Ovary (tissue), 9 donors: ENCODE data around the gene TMEM61. TPM values are rescaled to one million over a fixed set of nuclear protein-coding genes. Genes with fewer than 3 reads are reported as not detected.

Experiments
- DNase-seq, 5 donors: peaks; one replicate each; pipeline ENCODE4 v3.0.0-alpha.2; 2019 to 2020
- H3K27ac ChIP-seq, 2 donors: fragments of 200-600 bp; one replicate each; pipeline versions ENCODE4 v1.5.1 to v1.8.0; 2019 to 2022
- H3K27me3 ChIP-seq: fragments of 200-600 bp; one replicate; pipeline ENCODE4 v1.8.0; 2022
- H3K36me3 ChIP-seq: fragments of 200-600 bp; sonication (generic); one replicate; pipeline ENCODE4 v1.5.1; 2019
- H3K4me1 ChIP-seq: one replicate; pipeline ENCODE4 v1.8.1; 2013; ENCODE audit warnings: mild to moderate bottlenecking, moderate library complexity; ENCODE audit not compliant: insufficient read depth
- H3K4me3 ChIP-seq: fragments of 200-600 bp; sonication (generic); one replicate; pipeline ENCODE4 v1.5.1; 2017
- H3K9me3 ChIP-seq, 2 donors: fragments of 200-600 bp in 1 of 2; sonication (generic) in 1 of 2; one replicate each; pipeline versions ENCODE4 v1.5.1 to v1.8.1; 2013 to 2019; ENCODE audit warnings: mild to moderate bottlenecking in 1 of 2, moderate library complexity in 1 of 2
- EP300 ChIP-seq: sonication (generic); formaldehyde crosslinking; IDR thresholded peaks from one replicate; pipeline ENCODE4 v1.6.1; 2017; ENCODE audit warnings: antibody characterized with exemption
- POLR2A ChIP-seq: fragments of 450-650 bp; IDR thresholded peaks from one replicate; pipeline ENCODE4 v1.6.1; 2017; ENCODE audit warnings: antibody characterized with exemption, mild to moderate bottlenecking, moderate library complexity
- WGBS, 3 donors: extraction: QIAGEN DNeasy Blood & Tissue Kit in 1 of 3; methylation state at CpG; one replicate each; pipeline versions ENCODE4 v1.1.5 to v1.1.7; 2013 to 2017; 5-methylcytosine and 5-hydroxymethylcytosine counted together
- intact Hi-C, 4 donors: fragments of 100-400 bp; cut with DNase I; formaldehyde crosslinking; loops; one replicate each; pipeline versions ENCODE4 v1.11.0 to v1.15.1; 2022 to 2023
- polyA plus RNA-seq, 2 donors: library from polyadenylated mRNA; stranded (reverse); fragments of 200-250 nt in 1 of 2; fragments of 350-450 nt in 1 of 2; fragmentation: Illumina TruSeq in 1 of 2; extraction: RNeasy Lipid Tissue Mini Kit (QIAGEN cat#74804) in 1 of 2; gene quantifications; one replicate each; pipeline ENCODE4 v1.2.3, GENCODE V29; 2013 to 2014
- total RNA-seq, 7 donors: library from RNA; depleted of rRNA in 2 of 7; stranded (reverse); fragments of >200 nt in 2 of 7; fragmentation: NEBNext Ultra II Directional in 3 of 7; extraction: Animal tissue kit (Norgen Biotek cat#: 25700) in 3 of 7; gene quantifications; one replicate each; pipeline versions ENCODE4 v1.1.0 to v1.2.4, GENCODE V29; 2016 to 2023
- TF ChIP-seq, protein P1 (sequence below), 3 donors: fragments of 450-650 bp in 2 of 3; fragments of 200-600 bp in 1 of 3; IDR thresholded peaks; one replicate each; pipeline versions ENCODE4 v1.5.1 to v1.8.0; 2016 to 2022; ENCODE audit warnings: antibody characterized with exemption in 3 of 3, mild to moderate bottlenecking in 1 of 3
- donor health status: DM: no; HTN: no; CAD: no; lungs with moderate emphysema.
- donor health status: DM: no; HTN: no; CAD: no.
- donor health status: Bipolar disorder and iron deficiency.
- donor health status: DM: yes; HTN: yes; CAD: no.
- donor health status: DM: no; HTN: no; CAD: no.
- donor health status: DM: yes; HTN: yes; CAD: no.

The TMEM61 gene
- total and polyA plus RNA-seq, 9 donors: 0.22 to 2.9 (median 0.61) TPM; not detected in 3

DNA sequence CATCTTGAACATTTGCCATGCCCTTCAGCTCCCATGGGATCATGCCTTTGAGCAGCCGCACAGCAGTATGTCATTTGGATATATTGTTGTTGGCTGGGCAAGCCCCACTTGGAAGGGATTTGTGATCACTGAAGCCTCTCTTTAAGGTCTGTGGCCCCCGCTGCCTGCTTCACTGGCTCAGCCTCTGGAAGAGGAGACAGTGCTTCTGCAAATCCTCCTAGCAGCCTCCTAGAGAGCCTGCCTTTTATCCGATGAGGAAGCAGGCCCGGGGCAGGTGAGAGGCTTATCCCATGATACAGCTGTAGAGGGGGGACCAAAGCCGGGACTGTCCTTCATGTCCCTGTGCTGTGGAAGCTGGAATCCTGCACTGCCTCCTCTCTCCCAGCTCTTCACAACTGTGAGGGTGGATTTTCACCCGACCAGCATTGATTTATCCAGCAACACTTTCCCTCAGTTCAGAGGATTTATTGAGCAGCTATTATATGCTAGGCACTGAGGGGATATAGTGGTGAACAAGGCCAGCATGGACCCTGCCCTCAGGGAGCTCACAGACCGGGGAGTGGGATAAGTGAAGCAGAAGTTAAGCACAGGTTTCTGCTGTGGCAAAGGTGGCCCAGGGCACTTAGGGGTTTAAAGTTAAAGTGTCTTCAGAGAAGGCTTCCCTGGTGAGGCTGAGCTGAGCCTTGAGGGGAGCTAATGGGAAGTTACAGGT is 3.9 kb downstream of the TMEM61 start:
- intact Hi-C loops: no loop called here
- no peak overlapping the region for H3K4me3 ChIP-seq
- no peaks in the 10 kb centered on the region for H3K4me1 ChIP-seq
- H3K27me3 ChIP-seq: no peaks in the 10 kb centered on the region
- H3K36me3 ChIP-seq: no peaks in the 10 kb centered on the region
- 45 to 57% (median 52%) methylated on average over 7 of the region's 7 CpGs for WGBS, 3 donors
- H3K9me3 ChIP-seq: no peaks in the 10 kb centered on the region
- TF ChIP-seq EP300: no peak
- H3K27ac ChIP-seq: no peak overlapping the region
- DNase-seq: no peak

DNA sequence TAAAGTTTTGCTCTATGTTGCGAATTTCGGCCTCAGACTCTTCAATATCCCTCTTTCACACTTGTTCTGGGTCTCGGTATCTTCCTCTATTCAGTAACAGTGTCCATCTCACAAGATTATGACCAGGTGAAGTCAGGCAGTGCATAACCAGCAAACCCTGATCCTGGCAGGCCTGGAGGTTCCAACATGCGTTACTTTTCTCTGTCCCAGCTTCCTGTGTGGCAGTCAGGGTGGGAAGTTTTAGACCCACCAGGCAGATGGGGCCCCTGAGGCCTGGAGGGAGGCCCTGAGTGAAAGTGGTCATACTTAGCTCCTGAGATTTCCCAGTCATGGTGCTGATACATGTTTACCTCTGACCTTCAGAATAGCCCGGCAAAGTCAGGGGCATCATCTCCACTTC is 5.1 kb downstream of the TMEM61 start:
- H3K9me3 ChIP-seq: no peaks in the 10 kb centered on the region
- WGBS, 3 donors: 89% methylated on average over 5 of the region's 5 CpGs
- no peak for TF ChIP-seq POLR2A
- no peak for TF ChIP-seq EP300
- TF ChIP-seq, protein P1, sequence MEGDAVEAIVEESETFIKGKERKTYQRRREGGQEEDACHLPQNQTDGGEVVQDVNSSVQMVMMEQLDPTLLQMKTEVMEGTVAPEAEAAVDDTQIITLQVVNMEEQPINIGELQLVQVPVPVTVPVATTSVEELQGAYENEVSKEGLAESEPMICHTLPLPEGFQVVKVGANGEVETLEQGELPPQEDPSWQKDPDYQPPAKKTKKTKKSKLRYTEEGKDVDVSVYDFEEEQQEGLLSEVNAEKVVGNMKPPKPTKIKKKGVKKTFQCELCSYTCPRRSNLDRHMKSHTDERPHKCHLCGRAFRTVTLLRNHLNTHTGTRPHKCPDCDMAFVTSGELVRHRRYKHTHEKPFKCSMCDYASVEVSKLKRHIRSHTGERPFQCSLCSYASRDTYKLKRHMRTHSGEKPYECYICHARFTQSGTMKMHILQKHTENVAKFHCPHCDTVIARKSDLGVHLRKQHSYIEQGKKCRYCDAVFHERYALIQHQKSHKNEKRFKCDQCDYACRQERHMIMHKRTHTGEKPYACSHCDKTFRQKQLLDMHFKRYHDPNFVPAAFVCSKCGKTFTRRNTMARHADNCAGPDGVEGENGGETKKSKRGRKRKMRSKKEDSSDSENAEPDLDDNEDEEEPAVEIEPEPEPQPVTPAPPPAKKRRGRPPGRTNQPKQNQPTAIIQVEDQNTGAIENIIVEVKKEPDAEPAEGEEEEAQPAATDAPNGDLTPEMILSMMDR (IDR thresholded peaks at IDR 0.05): no peak
- no peaks in the 10 kb centered on the region for H3K27me3 ChIP-seq
- H3K4me1 ChIP-seq: no peaks in the 10 kb centered on the region
- H3K4me3 ChIP-seq: no peak overlapping the region
- intact Hi-C loops: no loop called here
- no peaks in the 10 kb centered on the region for H3K36me3 ChIP-seq
- H3K27ac ChIP-seq: no peak overlapping the region
- peak in 1 of 5 donors; percentile 4 for DNase-seq

DNA sequence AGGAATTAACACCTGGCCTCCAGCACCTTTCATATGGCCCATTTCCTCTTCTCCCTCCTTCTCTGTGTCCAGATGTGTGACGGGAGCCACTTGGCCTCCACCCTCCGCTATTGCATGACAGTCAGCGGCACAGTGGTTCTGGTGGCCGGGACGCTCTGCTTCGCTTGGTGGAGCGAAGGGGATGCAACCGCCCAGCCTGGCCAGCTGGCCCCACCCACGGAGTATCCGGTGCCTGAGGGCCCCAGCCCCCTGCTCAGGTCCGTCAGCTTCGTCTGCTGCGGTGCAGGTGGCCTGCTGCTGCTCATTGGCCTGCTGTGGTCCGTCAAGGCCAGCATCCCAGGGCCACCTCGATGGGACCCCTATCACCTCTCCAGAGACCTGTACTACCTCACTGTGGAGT is 5.6 kb downstream of the TMEM61 start:
- WGBS, 3 donors: 82 to 91% (median 85%) methylated on average over 9 to 15 of the region's 15 CpGs
- Histone ChIP-seq H3K4me1 (no peaks in the 10 kb centered on the region), H3K9me3 (no peaks in the 10 kb centered on the region), H3K36me3 (no peaks in the 10 kb centered on the region), H3K4me3 (no peak overlapping the region), H3K27ac (no peak overlapping the region), H3K27me3 (no peaks in the 10 kb centered on the region)
- intact Hi-C loops: no loop called here
- TF ChIP-seq, protein P1 (IDR thresholded peaks at IDR 0.05): no peak
- TF ChIP-seq EP300 (no peak), POLR2A (no peak)
- peak in 1 of 5 donors; percentile 25 for DNase-seq

DNA sequence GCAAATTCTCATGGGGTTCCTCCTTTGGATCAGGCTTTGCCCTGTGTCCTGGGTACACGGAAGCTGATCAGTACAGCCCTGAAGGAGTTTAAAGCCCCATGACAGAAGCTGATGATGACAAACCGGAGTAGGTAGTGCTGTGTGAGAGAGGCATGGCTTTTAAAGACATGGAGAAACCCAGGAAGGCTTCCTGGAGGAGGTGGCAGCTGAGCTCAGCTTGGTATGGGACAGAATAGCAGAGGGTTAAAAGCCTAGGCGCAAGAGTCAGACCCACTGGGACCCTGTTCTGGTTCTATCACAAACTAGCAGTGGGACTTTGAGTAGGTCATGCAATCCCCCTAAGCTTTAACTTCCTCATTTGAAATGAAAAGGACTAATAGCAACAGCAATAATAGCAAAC is 6.1 kb downstream of the TMEM61 start:
- no peaks in the 10 kb centered on the region for H3K4me1 ChIP-seq
- H3K27me3 ChIP-seq: no peaks in the 10 kb centered on the region
- H3K27ac ChIP-seq: no peak overlapping the region
- 90 to 97% (median 93%) methylated on average over 3 of the region's 3 CpGs for whole genome bisulfite sequencing, 3 donors
- no peaks in the 10 kb centered on the region for H3K9me3 ChIP-seq
- no peaks in the 10 kb centered on the region for H3K36me3 ChIP-seq
- H3K4me3 ChIP-seq: no peak overlapping the region
- intact Hi-C loops: no loop called here
- DNase-seq: no peak
- TF ChIP-seq, protein P1 (IDR thresholded peaks at IDR 0.05): no peak
- TF ChIP-seq EP300 (no peak), POLR2A (no peak)

DNA sequence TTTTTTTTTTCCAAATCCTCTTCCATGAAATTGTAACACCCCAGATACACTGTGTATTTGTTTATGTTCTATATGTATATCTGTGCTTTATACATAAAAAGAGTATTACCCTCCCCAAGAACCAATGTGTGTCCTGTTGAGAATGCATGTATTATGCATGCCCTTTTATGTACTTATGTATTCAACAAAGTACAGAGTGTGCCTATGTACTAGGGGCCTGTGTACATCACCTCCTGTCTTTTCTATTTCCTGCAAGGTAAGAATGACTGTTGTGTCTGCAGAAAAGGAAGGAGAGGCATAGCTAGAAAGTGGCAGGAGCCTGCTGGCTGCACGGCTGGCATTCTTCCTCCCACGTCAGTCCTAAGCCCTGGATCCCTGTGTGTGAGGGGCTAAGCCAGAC is 7.0 kb downstream of the TMEM61 start:
- intact Hi-C loops: no loop called here

More for the DNA sequence above, 7.0 kb downstream of the TMEM61 start:
- no peak for TF ChIP-seq EP300
- Histone ChIP-seq H3K4me3 (no peak overlapping the region), H3K36me3 (no peaks in the 10 kb centered on the region), H3K27me3 (no peaks in the 10 kb centered on the region), H3K9me3 (no peaks in the 10 kb centered on the region), H3K27ac (no peak overlapping the region), H3K4me1 (no peaks in the 10 kb centered on the region)
- no peak for DNase-seq
- 16 to 46% (median 33%) methylated on average over 2 of the region's 2 CpGs for WGBS, 3 donors
